ENCODE measurements around the gene NPAS4. TPM values are rescaled to one million over a fixed set of nuclear protein-coding genes. Genes with fewer than 3 reads are reported as not detected.

NPAS4 gene
- total and polyA plus RNA-seq, 2 of the 4 experiments (the other 2 are of a cell fraction) = under 0.01 to 0.77 TPM

DNA sequence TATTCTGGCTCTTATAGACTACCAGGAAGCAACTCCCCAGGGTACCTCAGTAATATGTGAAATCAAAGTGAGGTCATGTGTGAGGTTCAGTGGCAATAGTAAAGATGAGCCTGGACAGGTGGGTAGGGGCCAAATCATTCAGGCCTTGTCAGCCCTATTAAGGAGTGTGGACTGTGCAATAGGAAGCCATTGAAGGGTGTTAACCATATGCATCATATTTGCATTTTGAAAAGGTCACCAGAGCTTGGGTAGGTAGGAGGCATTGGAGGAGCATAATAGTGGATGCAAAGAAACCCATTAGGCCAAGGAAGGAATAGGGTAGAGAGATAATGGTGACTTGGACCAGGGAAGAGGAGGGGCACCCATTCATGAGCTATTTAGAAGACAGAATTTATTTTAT is 26.2 kb downstream of the NPAS4 start:
- Histone ChIP-seq H3K9ac (ENCODE audit: low read depth, low read length) (no peak overlapping the region), H4K8ac (ENCODE audit: low read depth in 2 of 2, low read length in 2 of 2) (no peak overlapping the region), H4K91ac (ENCODE audit: insufficient read depth, low read depth, low read length) (no peak overlapping the region), H3K27me3 (ENCODE audit: control insufficient read depth, insufficient read depth, low read length) (peaks cover 35% of the 10 kb centered on the region), H3K4me2 (ENCODE audit: low read depth, low read length) (no peak overlapping the region), H2BK120ac (ENCODE audit: low read depth, low read length) (no peak overlapping the region), H3K56ac (ENCODE audit: extremely low read depth, insufficient read depth, low read length) (no peak overlapping the region), H3K4me3 (ENCODE audit: insufficient read depth, low read depth, low read length) (no peak overlapping the region), H2BK5ac (ENCODE audit: low read depth, low read length, poor library complexity, severe bottlenecking) (no peak overlapping the region), H3K18ac (ENCODE audit: low read depth, low read length) (no peak overlapping the region), H2AFZ (replicated peaks; ENCODE audit: low read length, poor library complexity) (no peak overlapping the region), H2BK20ac (ENCODE audit: low read depth, low read length) (no peak overlapping the region), H2AK9ac (replicated peaks; ENCODE audit: low read depth, low read length, poor library complexity) (no peak overlapping the region), H3K79me1 (ENCODE audit: low read depth in 1 of 2, low read length in 2 of 2) (no peaks in the 10 kb centered on the region), H3K14ac (replicated peaks; ENCODE audit: low read depth, low read length) (no peak overlapping the region), H3K23ac (ENCODE audit: low read depth, low read length) (no peak overlapping the region), H3K27ac (ENCODE audit: insufficient read depth, low read length) (no peak overlapping the region), H4K5ac (ENCODE audit: low read depth, low read length) (no peak overlapping the region), H3K9me1 (ENCODE audit: insufficient read depth, low read length) (0 out of 2 replicates have a peak, but pooled peaks cover 2% of the 10 kb centered on the region), H3K4me1 (ENCODE audit: control insufficient read depth, insufficient read depth, low read length) (peaks cover 6% of the 10 kb centered on the region), H3K4ac (ENCODE audit: low read depth, low read length) (no peak overlapping the region), H4K20me1 (ENCODE audit: insufficient read depth, low read length) (0 out of 2 replicates have a peak, but pooled peaks cover 2% of the 10 kb centered on the region), H3K9me3 (ENCODE audit: control insufficient read depth, insufficient read depth, low read length) (peaks cover 5% of the 10 kb centered on the region), H2AK5ac (ENCODE audit: low read depth, low read length) (no peak overlapping the region), H2BK15ac (ENCODE audit: low read depth, low read length) (no peak overlapping the region), H3K36me3 (ENCODE audit: control insufficient read depth, insufficient read depth, low read length) (no peaks in the 10 kb centered on the region)
- TF ChIP-seq CEBPB (IDR thresholded peaks at IDR 0.05; ENCODE audit: low read depth, low read length) (no peak), BHLHE40 (IDR thresholded peaks at IDR 0.05; ENCODE audit: low read depth, low read length) (no peak), CHD1 (IDR thresholded peaks at IDR 0.05; ENCODE audit: low read depth, low read length) (no peak), FOS (IDR thresholded peaks at IDR 0.05; ENCODE audit: low read depth, low read length) (no peak), RCOR1 (IDR thresholded peaks at IDR 0.05; ENCODE audit: insufficient replicate concordance, low read length) (no peak)
- in situ Hi-C loops (cut with MboI; ENCODE audit: low sequenced_read_pairs) = no loop called here
- ChIA-PET POLR2A (ENCODE audit: unreplicated experiment) (no interaction called here), CTCF (no interaction called here)
- dilution Hi-C loops (cut with HindIII; ENCODE audit: low sequenced_read_pairs, unreplicated experiment) = no loop called here
- intact Hi-C loops (cut with micrococcal nuclease) = no loop called here
- ATAC-seq (ENCODE audit: low read depth) = no peak
- no TSS peak for BruUV-seq (replicated peaks)
- DNase-seq = no peak
